GM18520 (cell line): ENCODE data around the gene DCDC2.
"Not testable (repeated sequence)": the region's sequence is repeated elsewhere in the genome, so short reads cannot be mapped to it uniquely, and the experiment has no call there.

ENCODE experiments used
- ATAC-seq: cut with Tn5 transposase; IDR thresholded peaks from one replicate; pipeline ENCODE4 v1.9.1; 2021; ENCODE audit not compliant: unreplicated experiment

DCDC2 gene

GRCh38 chr6:24273096-24273870, 84.6 kb downstream of the DCDC2 start:
- no peak for ATAC-seq

GRCh38 chr6:24272553-24272952, 85.3 kb downstream of the DCDC2 start:
- ATAC-seq, result no peak

- no peak for ATAC-seq
These were observed 85.7 kb downstream of the DCDC2 start for GRCh38 chr6:24272148-24272547.

GRCh38 chr6:24270011-24270410, 87.8 kb downstream of the DCDC2 start:
- no peak for ATAC-seq

GRCh38 chr6:24258214-24258613, 99.6 kb downstream of the DCDC2 start:
- ATAC-seq, result not testable (repeated sequence)

- no peak for ATAC-seq
These were observed 100.6 kb downstream of the DCDC2 start for GRCh38 chr6:24257282-24257681.

GRCh38 chr6:24255676-24256075, 102.2 kb downstream of the DCDC2 start:
- ATAC-seq, result peak; percentile 96

- ATAC-seq, result no peak
These were observed 104.5 kb downstream of the DCDC2 start for GRCh38 chr6:24253360-24253759.

- ATAC-seq, result no peak
These were observed 105.6 kb downstream of the DCDC2 start for GRCh38 chr6:24252280-24252679.

GRCh38 chr6:24251339-24251738, 106.5 kb downstream of the DCDC2 start:
- no peak for ATAC-seq

- ATAC-seq, result no peak
These were observed 107.9 kb downstream of the DCDC2 start for GRCh38 chr6:24249926-24250325.

- no peak for ATAC-seq
These were observed 112.6 kb downstream of the DCDC2 start for GRCh38 chr6:24245275-24245674.

GRCh38 chr6:24242924-24243323, 114.9 kb downstream of the DCDC2 start:
- ATAC-seq, result no peak

- not testable (repeated sequence) for ATAC-seq
These were observed 116.1 kb downstream of the DCDC2 start for GRCh38 chr6:24241779-24242178.

GRCh38 chr6:24240943-24241342, 116.9 kb downstream of the DCDC2 start:
- no peak for ATAC-seq

- ATAC-seq, result no peak
These were observed 117.4 kb downstream of the DCDC2 start for GRCh38 chr6:24240380-24240928.

- ATAC-seq, result no peak
These were observed 119.2 kb downstream of the DCDC2 start for GRCh38 chr6:24238700-24239099.

- not testable (repeated sequence) for ATAC-seq
These were observed 121.1 kb downstream of the DCDC2 start for GRCh38 chr6:24236779-24237178.

- ATAC-seq, result no peak
These were observed 123.9 kb downstream of the DCDC2 start for GRCh38 chr6:24233813-24234442.

GRCh38 chr6:24231438-24231977, 126.4 kb downstream of the DCDC2 start:
- no peak for ATAC-seq

GRCh38 chr6:24229696-24230405, 128.0 kb downstream of the DCDC2 start:
- ATAC-seq, result no peak
